ENCODE measurements around the gene FPR2.

DNA sequence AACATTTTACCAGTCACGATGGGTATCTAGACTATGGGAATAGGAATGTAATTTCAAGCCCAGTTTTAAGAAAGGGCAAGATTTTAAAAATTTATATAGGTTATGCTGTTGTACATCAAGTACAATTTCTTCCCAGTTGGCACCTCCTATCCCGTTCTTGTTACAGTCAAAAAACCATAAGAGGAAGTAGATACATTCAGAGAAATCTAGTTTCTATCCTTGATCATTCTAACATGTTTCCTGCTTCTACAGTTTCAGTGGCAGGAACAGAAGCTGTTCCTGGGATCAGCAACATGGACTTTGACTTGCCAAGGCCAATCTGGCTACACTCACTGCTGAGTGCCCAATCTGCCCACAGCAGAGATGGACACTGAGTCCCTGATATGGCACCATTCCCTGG lies 19.3 kb downstream of the FPR2 start:
- TF ChIP-seq GATA2 (IDR thresholded peaks at IDR 0.05; ENCODE audit: low read depth, low read length): no peak
- TF ChIP-seq GATA3 (IDR thresholded peaks at IDR 0.05; ENCODE audit: low read depth, low read length): no peak

Data from SH-SY5Y (cell line).